AG04449 (cell line): ENCODE results near the gene SEMA5A.
A peak's percentile ranks its signal among the peaks of the same experiment; 100 is the strongest.

Experiments
- CTCF ChIA-PET: fragments of 350-600 bp; formaldehyde crosslinking; extraction: SDS; loops from one replicate; lab custom pipeline; 2021; ENCODE audit warnings: antibody characterized with exemption; lab: Yijun Ruan, JAX
- POLR2A ChIA-PET: fragments of 400-600, 350-600 bp; formaldehyde crosslinking; extraction: SDS; loops from one replicate; lab custom pipeline; 2020; ENCODE audit warnings: antibody characterized with exemption, inconsistent platforms; lab: Yijun Ruan, JAX
- DNase-seq: peaks from one replicate; pipeline ENCODE4 v3.0.0-alpha.2; 2010; ENCODE audit warnings: low read depth, low spot score
- H3K4me3 ChIP-seq: 2 replicates; pipeline ENCODE4 v1.5.1; 2011; ENCODE audit warnings: low read depth, mild to moderate bottlenecking, control low read depth, low read length
- TF ChIP-seq, protein P1 (sequence below): IDR thresholded peaks from one replicate; pipeline ENCODE4 v1.5.1; 2011; ENCODE audit warnings: mild to moderate bottlenecking, moderate library complexity, low read length, control low read depth, inconsistent platforms; ENCODE audit not compliant: insufficient read depth; ENCODE audit errors: missing control alignments

The SEMA5A gene

DNA sequence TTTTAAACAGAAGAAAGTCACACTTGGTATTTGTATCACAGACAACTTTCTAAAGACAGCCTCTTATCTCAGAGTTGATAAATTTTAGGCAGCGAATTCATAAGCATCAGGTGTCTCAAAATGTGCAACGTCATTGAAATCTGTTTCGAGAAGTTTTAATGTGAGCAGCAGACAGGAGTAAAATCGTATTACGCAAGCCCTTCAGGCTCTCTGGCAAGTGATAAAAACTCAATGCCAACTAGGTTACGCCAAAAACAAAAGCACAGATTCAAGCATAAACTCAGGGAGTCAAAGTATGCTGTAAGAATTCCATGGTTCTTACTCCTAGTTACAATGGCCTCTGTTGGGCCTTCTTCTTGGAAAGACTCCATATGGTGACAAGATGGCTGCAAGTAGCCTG lies 244.7 kb downstream of the SEMA5A start:
- ChIA-PET POLR2A (no interaction called here), CTCF (no interaction called here)
- H3K4me3 ChIP-seq = no peak overlapping the region
- TF ChIP-seq, protein P1, sequence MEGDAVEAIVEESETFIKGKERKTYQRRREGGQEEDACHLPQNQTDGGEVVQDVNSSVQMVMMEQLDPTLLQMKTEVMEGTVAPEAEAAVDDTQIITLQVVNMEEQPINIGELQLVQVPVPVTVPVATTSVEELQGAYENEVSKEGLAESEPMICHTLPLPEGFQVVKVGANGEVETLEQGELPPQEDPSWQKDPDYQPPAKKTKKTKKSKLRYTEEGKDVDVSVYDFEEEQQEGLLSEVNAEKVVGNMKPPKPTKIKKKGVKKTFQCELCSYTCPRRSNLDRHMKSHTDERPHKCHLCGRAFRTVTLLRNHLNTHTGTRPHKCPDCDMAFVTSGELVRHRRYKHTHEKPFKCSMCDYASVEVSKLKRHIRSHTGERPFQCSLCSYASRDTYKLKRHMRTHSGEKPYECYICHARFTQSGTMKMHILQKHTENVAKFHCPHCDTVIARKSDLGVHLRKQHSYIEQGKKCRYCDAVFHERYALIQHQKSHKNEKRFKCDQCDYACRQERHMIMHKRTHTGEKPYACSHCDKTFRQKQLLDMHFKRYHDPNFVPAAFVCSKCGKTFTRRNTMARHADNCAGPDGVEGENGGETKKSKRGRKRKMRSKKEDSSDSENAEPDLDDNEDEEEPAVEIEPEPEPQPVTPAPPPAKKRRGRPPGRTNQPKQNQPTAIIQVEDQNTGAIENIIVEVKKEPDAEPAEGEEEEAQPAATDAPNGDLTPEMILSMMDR = no peak
- no peak for DNase-seq

DNA sequence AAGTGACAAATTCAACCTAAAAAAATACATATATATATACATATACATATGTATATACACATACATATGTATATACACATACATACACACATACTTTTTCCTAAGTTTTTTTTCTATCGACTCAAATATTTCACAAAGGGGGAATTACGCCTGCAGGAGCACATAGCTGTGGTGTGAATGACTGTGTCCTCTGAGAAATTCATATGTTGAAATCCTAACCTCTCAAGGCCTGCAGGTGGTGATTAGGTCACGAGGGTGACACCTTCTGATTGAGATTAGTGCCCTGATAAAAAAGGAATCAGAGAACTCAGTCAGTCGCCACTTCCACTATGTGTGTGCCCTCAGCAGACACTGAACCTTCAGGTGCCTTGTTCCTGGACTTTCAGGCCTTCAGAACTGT lies 248.7 kb downstream of the SEMA5A start:
- no peak overlapping the region for H3K4me3 ChIP-seq
- POLR2A ChIA-PET = no interaction called here
- TF ChIP-seq, protein P1 = no peak
- CTCF ChIA-PET = interaction anchor here (1.2 kb wide), 1 partner anchor 10 kb away, joined by 3 read pairs; no protein-coding TSS in a partner anchor
- DNase-seq = no peak

DNA sequence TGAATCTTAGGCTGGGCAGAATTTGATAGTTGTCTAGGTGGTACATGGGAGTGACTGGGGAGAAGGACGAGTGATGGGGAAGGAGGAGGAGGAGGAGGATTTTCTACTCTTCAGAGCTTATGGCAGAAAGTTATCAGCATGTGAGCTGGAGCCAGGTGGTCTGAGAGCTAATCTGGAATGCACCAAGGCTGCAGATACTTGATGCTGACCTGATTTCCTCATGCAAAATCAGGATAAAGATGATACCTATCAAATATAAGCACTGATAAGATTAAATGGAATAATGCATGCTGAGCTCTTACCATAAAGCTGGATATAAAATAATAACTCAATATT lies 250.4 kb downstream of the SEMA5A start:
- no peak overlapping the region for H3K4me3 ChIP-seq
- TF ChIP-seq, protein P1 = no peak
- ChIA-PET CTCF (no interaction called here), POLR2A (no interaction called here)
- no peak for DNase-seq

DNA sequence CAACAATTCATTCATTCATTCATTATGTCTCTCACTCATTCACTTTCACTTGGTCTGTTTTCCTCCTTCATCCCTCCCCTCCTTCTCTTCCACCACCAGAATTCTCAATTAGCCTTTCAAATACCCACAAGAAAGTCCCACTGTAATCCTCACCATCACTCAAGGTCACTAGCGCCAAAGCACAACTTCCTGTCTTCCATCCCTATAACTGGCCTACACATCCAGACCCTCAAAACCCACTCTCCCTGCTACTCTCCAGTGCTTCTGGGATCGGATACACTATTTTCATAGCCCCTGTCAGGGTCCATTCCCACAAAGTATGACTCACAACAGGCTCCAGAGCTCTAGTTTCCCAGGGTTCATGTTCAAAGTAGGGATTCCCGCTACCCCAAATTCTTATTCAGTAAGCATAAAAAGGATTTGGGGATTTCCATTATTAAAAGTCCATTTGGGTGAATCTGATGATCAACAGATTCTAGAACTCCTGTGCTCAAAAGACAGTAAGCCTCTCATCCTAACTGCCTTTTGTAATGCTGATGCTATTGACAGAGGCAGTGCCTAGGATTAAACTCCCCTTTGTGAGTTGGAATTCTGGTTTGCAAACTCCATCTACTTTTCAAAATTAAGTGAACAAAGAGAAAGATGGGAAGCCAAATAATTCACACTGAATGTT lies 250.9 kb downstream of the SEMA5A start:
- DNase-seq = no peak
- POLR2A ChIA-PET = no interaction called here
- TF ChIP-seq, protein P1 = no peak
- H3K4me3 ChIP-seq = no peak overlapping the region
- CTCF ChIA-PET = no interaction called here

DNA sequence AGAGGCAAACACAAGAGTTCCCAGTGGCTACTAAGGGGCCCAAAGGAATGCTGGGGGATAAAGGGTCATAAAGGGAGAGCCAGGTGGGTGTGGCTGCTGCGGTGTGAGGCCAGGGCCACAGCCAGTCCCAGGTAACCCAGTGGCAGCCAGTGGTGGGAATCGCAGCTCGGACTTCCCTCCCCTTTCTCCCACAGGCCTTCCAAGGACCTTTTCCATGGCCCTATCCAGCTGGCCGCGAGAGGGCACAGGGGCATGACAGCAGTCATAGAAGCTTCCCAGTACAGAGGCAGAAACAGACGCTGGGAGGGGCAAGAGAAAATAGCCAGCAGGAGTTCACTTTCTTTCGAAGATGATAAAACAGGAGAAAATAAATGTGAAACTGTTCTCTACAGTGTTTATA lies 257.6 kb downstream of the SEMA5A start:
- H3K4me3 ChIP-seq = no peak overlapping the region
- no peak for DNase-seq
- ChIA-PET CTCF (no interaction called here), POLR2A (no interaction called here)
- TF ChIP-seq, protein P1 = no peak

DNA sequence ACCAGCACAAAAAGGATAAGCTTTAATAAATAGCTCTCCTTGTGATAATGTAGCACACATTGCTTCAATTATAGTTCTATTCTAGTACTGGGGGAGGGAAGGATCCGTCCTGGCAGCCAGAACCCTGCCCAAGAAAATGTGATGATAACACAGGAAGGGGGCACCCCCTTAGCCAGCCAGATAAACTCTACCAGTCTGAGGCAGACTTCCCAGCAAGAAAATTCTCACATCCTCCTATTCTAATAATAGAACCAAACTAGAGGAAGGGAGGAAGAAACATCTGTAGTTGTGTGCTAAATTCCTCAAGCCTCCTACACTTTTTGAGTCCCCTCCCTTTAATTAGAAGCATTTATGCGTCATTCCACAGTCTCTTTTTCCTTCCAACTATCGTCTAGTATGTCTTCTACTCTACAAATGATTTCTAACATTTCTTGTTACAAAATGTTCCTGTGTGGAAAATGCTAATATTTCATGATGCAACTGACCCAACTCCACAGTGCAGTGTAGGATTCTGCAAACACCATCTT lies 261.0 kb downstream of the SEMA5A start:
- ChIA-PET POLR2A (no interaction called here), CTCF (interaction anchor here (1.0 to 2.2 kb wide), 2 partner anchors 17 to 54 kb away, joined by 3 to 6 read pairs; no protein-coding TSS in a partner anchor)
- no peak overlapping the region for H3K4me3 ChIP-seq
- TF ChIP-seq, protein P1 = no peak
- DNase-seq = peak; percentile 70
